GM12878 (cell line): ENCODE data around the gene SPCS3. TPM values are rescaled to one million over a fixed set of nuclear protein-coding genes. Genes with fewer than 3 reads are reported as not detected.

Source experiments
- FOXK2 ChIP-seq: fragments of 450-650 bp; IDR thresholded peaks from 2 replicates; pipeline ENCODE4 v1.6.1; 2017; ENCODE audit warnings: mild to moderate bottlenecking, moderate library complexity
- GABPA ChIP-seq: IDR thresholded peaks from 2 replicates; pipeline ENCODE4 v1.6.1; 2014; ENCODE audit warnings: antibody characterized with exemption, low read depth, mild to moderate bottlenecking, inconsistent platforms
- MXI1 ChIP-seq: fragments of 150-350 bp; IDR thresholded peaks from 2 replicates; pipeline ENCODE4 v1.6.1; 2011; ENCODE audit warnings: low read depth, mild to moderate bottlenecking, inconsistent platforms, low read length, improper control_type of control experiment
- PKNOX1 ChIP-seq: fragments of 450-650 bp; IDR thresholded peaks from 2 replicates; pipeline ENCODE4 v1.6.1; 2016; ENCODE audit warnings: mild to moderate bottlenecking
- RB1 ChIP-seq: fragments of 450-650 bp; formaldehyde crosslinking; IDR thresholded peaks from 2 replicates; pipeline ENCODE4 v1.6.1; 2017; ENCODE audit warnings: mild to moderate bottlenecking, borderline replicate concordance
- ZNF24 ChIP-seq: fragments of 450-650 bp; IDR thresholded peaks from 2 replicates; pipeline ENCODE4 v1.6.1; 2017; ENCODE audit warnings: antibody characterized with exemption, mild to moderate bottlenecking
- ZNF384 ChIP-seq: IDR thresholded peaks from 2 replicates; pipeline ENCODE4 v1.6.1; 2012; ENCODE audit warnings: low read depth, mild to moderate bottlenecking, low read length, improper control_type of control experiment, borderline replicate concordance
- ZNF592 ChIP-seq: fragments of 450-650 bp; IDR thresholded peaks from 2 replicates; pipeline ENCODE4 v1.6.1; 2017; ENCODE audit warnings: mild to moderate bottlenecking, moderate library complexity
- polyA plus RNA-seq, 11 experiments: library from polyadenylated mRNA; depleted of rRNA in 4 of 11; unstranded in 6 of 11; stranded (reverse) in 5 of 11; fragments of >200 nt; fragmentation: Nextera tagmentation in 4 of 11; fragmentation: Illumina TruSeq in 1 of 11; extraction: Ambion mirVana in 4 of 11; extraction: Trizol in 1 of 11; gene quantifications; 1 replicate in 1 of 11; 2 replicates in 10 of 11; pipeline versions ENCODE4 v1.2.1 to v1.2.3, GENCODE V29; 2011 to 2016; ENCODE audit warnings: inconsistent platforms in 2 of 11, missing spikeins in 2 of 11, low read depth in 1 of 11
- total RNA-seq, 4 experiments: library from RNA; depleted of rRNA in 3 of 4; stranded (reverse); fragments of >200 nt in 3 of 4; fragmentation: Illumina TruSeq in 1 of 4; extraction: Trizol in 1 of 4; gene quantifications; 2 replicates each; pipeline versions ENCODE4 v1.2.1 to v1.2.3, GENCODE V29; 2013 to 2021

Gene SPCS3
- total and polyA plus RNA-seq, 10 of the 15 experiments (the other 5 are each of a cell fraction or from before 2014, with no cell fraction given): 50.0 to 151 (median 76.4) TPM

GRCh38 chr4:176320340-176320975 is 692 bp downstream of the SPCS3 start (continued):
- TF ChIP-seq ZNF384 (no peak), PKNOX1 (peak; percentile 71), FOXK2 (no peak), ZNF24 (0 out of 2 replicates have a peak, but pooled peaks have one; percentile 31), GABPA (peak; percentile 75), MXI1 (peak; percentile 94), RB1 (peak; percentile 46; the same call in 1 of the 2 replicates), ZNF592 (no peak)
